ENCODE results near the gene DDI2. TPM values are rescaled to one million over a fixed set of nuclear protein-coding genes. Genes with fewer than 3 reads are reported as not detected.

DDI2 gene
- total and polyA plus RNA-seq, 4 experiments from 2014 or later, result 1.0 to 47.6 (median 25.7) TPM

GRCh38 chr1:15702722-15703550, 85.7 kb downstream of the DDI2 start:
- Histone ChIP-seq H3K27ac (ENCODE audit: low read depth, low read length) (no peak overlapping the region), H3K9me3 (ENCODE audit: control insufficient read depth in 1 of 2, low read length in 2 of 2) (no peaks in the 10 kb centered on the region), H3K4me1 (ENCODE audit: insufficient read depth, low read length) (peaks cover under 1% of the 10 kb centered on the region), H3K27me3 (ENCODE audit: insufficient read depth, low read length) (no peaks in the 10 kb centered on the region), H3K4me3 (ENCODE audit: low read length in 2 of 2) (no peak overlapping the region), H3K36me3 (ENCODE audit: insufficient read depth, low read length) (peaks cover 3% of the 10 kb centered on the region)
- Mint-ChIP-seq H3K36me3 (peaks cover 5 to 12% of the 10 kb centered on the region in 2 donors), H3K27me3 (no peaks in the 10 kb centered on the region), H3K9me3 (peaks cover 0 to 1% (median 0%) of the 10 kb centered on the region in 8 donors), H3K4me1 (peaks cover 8 to 34% (median 11%) of the 10 kb centered on the region in 4 donors), H3K4me3 (no peak overlapping the region), H3K27ac (no peak overlapping the region)
- intact Hi-C loops (cut with micrococcal nuclease), result no loop called here
- CTCF ChIA-PET (ENCODE audit: partially characterized antibody), result interaction anchor here (0.7 kb wide), 2 partner anchors 124 to 187 kb away, joined by 3 to 4 read pairs; no protein-coding TSS in a partner anchor
- POLR2A ChIA-PET (ENCODE audit: partially characterized antibody), result no interaction called here
- DNase-seq, result no peak

DNA sequence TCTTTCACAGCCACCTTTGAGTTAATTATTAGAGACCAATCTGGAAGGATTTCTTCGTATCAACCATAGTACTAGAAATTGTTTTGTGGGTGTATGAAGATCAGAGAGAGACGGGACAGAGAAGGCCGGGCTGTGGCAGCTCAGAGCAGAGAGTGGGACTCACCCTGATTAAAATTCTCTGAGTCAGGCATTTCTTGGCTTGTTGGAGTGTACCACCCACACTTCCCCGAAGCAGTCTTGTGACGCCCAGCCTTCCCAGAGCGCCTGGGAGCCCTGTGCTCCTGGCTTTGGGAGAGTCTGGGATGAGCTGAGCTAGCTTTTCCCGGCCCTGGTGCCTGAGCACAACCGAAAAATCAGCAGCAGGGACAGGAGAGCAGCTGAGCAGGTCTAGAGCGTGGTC, 86.3 kb downstream of the DDI2 start:
- Histone ChIP-seq H3K27me3 (ENCODE audit: insufficient read depth, low read length) (no peaks in the 10 kb centered on the region), H3K27ac (ENCODE audit: low read depth, low read length) (no peak overlapping the region), H3K9me3 (ENCODE audit: control insufficient read depth in 1 of 2, low read length in 2 of 2) (no peaks in the 10 kb centered on the region), H3K4me1 (ENCODE audit: insufficient read depth, low read length) (no peaks in the 10 kb centered on the region), H3K36me3 (ENCODE audit: insufficient read depth, low read length) (peaks cover 3% of the 10 kb centered on the region), H3K4me3 (ENCODE audit: low read length in 2 of 2) (no peak overlapping the region)
- Mint-ChIP-seq H3K27ac (peak overlapping the region in 1 of 7 donors; percentile 71), H3K27me3 (no peaks in the 10 kb centered on the region), H3K4me3 (no peak overlapping the region), H3K9me3 (peaks cover 0 to 1% (median 0%) of the 10 kb centered on the region in 8 donors), H3K36me3 (peaks cover 5 to 12% of the 10 kb centered on the region in 2 donors), H3K4me1 (peaks cover 6 to 30% (median 11%) of the 10 kb centered on the region in 4 donors)
- ChIA-PET POLR2A (ENCODE audit: partially characterized antibody) (no interaction called here), CTCF (ENCODE audit: partially characterized antibody) (interaction anchor here (0.6 kb wide), 1 partner anchor 8 kb away, joined by 3 read pairs; no protein-coding TSS in a partner anchor)
- no peak for DNase-seq
- intact Hi-C loops (cut with micrococcal nuclease), result no loop called here

- Mint-ChIP-seq H3K9me3 (peaks cover 0 to 1% (median 0%) of the 10 kb centered on the region in 8 donors), H3K27ac (peak overlapping the region in 1 of 7 donors; percentile 38), H3K27me3 (no peaks in the 10 kb centered on the region), H3K4me1 (peaks cover 8 to 36% (median 13%) of the 10 kb centered on the region in 4 donors), H3K4me3 (no peak overlapping the region), H3K36me3 (peaks cover 5 to 12% of the 10 kb centered on the region in 2 donors)
- Histone ChIP-seq H3K27ac (ENCODE audit: low read depth, low read length) (no peak overlapping the region), H3K27me3 (ENCODE audit: insufficient read depth, low read length) (no peaks in the 10 kb centered on the region), H3K4me1 (ENCODE audit: insufficient read depth, low read length) (no peaks in the 10 kb centered on the region), H3K9me3 (ENCODE audit: control insufficient read depth in 1 of 2, low read length in 2 of 2) (no peaks in the 10 kb centered on the region), H3K36me3 (ENCODE audit: insufficient read depth, low read length) (peaks cover 3% of the 10 kb centered on the region), H3K4me3 (ENCODE audit: low read length in 2 of 2) (no peak overlapping the region)
- DNase-seq, result no peak
- ChIA-PET CTCF (ENCODE audit: partially characterized antibody) (no interaction called here), POLR2A (ENCODE audit: partially characterized antibody) (interaction anchor here (0.6 kb wide), 1 partner anchor 9 kb away, joined by 3 read pairs; no protein-coding TSS in a partner anchor)
- intact Hi-C loops (cut with micrococcal nuclease), result no loop called here
These were observed 87.4 kb downstream of the DDI2 start for GRCh38 chr1:15704526-15705183.

GRCh38 chr1:15705184-15705566, 87.9 kb downstream of the DDI2 start:
- no peak for DNase-seq
- Mint-ChIP-seq H3K27ac (no peak overlapping the region), H3K4me3 (no peak overlapping the region), H3K4me1 (peaks cover 8 to 38% (median 13%) of the 10 kb centered on the region in 4 donors), H3K36me3 (peaks cover 5 to 12% of the 10 kb centered on the region in 2 donors), H3K27me3 (no peaks in the 10 kb centered on the region), H3K9me3 (peaks cover 0 to 1% (median 0%) of the 10 kb centered on the region in 8 donors)
- no peak overlapping the region for H3K27ac ChIP-seq (ENCODE audit: low read depth, low read length)
- CTCF ChIA-PET (ENCODE audit: partially characterized antibody), result no interaction called here
- H3K27me3 ChIP-seq (ENCODE audit: insufficient read depth, low read length), result no peaks in the 10 kb centered on the region
- no peak overlapping the region for H3K4me3 ChIP-seq (ENCODE audit: low read length in 2 of 2)
- H3K9me3 ChIP-seq (ENCODE audit: control insufficient read depth in 1 of 2, low read length in 2 of 2), result no peaks in the 10 kb centered on the region
- peaks cover 3% of the 10 kb centered on the region for H3K36me3 ChIP-seq (ENCODE audit: insufficient read depth, low read length)
- intact Hi-C loops (cut with micrococcal nuclease), result no loop called here
- POLR2A ChIA-PET (ENCODE audit: partially characterized antibody), result interaction anchor here (0.6 kb wide), 1 partner anchor 9 kb away, joined by 3 read pairs; no protein-coding TSS in a partner anchor
- no peaks in the 10 kb centered on the region for H3K4me1 ChIP-seq (ENCODE audit: insufficient read depth, low read length)

- Mint-ChIP-seq H3K27me3 (no peaks in the 10 kb centered on the region), H3K4me1 (peaks cover 6 to 32% (median 11%) of the 10 kb centered on the region in 4 donors), H3K27ac (peak overlapping the region in 2 of 7 donors; percentile 4 to 65), H3K4me3 (no peak overlapping the region), H3K9me3 (peaks cover 0 to 1% (median 0%) of the 10 kb centered on the region in 8 donors), H3K36me3 (peaks cover 5 to 12% of the 10 kb centered on the region in 2 donors)
- no peak overlapping the region for H3K4me3 ChIP-seq (ENCODE audit: low read length in 2 of 2)
- no peak overlapping the region for H3K27ac ChIP-seq (ENCODE audit: low read depth, low read length)
- H3K4me1 ChIP-seq (ENCODE audit: insufficient read depth, low read length), result no peaks in the 10 kb centered on the region
- H3K9me3 ChIP-seq (ENCODE audit: control insufficient read depth in 1 of 2, low read length in 2 of 2), result no peaks in the 10 kb centered on the region
- CTCF ChIA-PET (ENCODE audit: partially characterized antibody), result interaction anchor here (1.5 kb wide), 1 partner anchor 9 kb away, joined by 3 read pairs; no protein-coding TSS in a partner anchor
- H3K36me3 ChIP-seq (ENCODE audit: insufficient read depth, low read length), result peaks cover 3% of the 10 kb centered on the region
- POLR2A ChIA-PET (ENCODE audit: partially characterized antibody), result interaction anchor here (0.6 kb wide), 1 partner anchor 15 kb away, joined by 3 read pairs; no protein-coding TSS in a partner anchor
- intact Hi-C loops (cut with micrococcal nuclease), result no loop called here
- no peaks in the 10 kb centered on the region for H3K27me3 ChIP-seq (ENCODE audit: insufficient read depth, low read length)
- no peak for DNase-seq
These were observed 89.5 kb downstream of the DDI2 start for GRCh38 chr1:15706751-15707150.

- Histone ChIP-seq H3K9me3 (ENCODE audit: control insufficient read depth in 1 of 2, low read length in 2 of 2) (no peaks in the 10 kb centered on the region), H3K36me3 (ENCODE audit: insufficient read depth, low read length) (peaks cover 3% of the 10 kb centered on the region), H3K27ac (ENCODE audit: low read depth, low read length) (no peak overlapping the region), H3K27me3 (ENCODE audit: insufficient read depth, low read length) (no peaks in the 10 kb centered on the region), H3K4me1 (ENCODE audit: insufficient read depth, low read length) (no peaks in the 10 kb centered on the region), H3K4me3 (ENCODE audit: low read length in 2 of 2) (no peak overlapping the region)
- no peak overlapping the region for H3K4me3 Mint-ChIP-seq
- DNase-seq, result no peak
- no peak overlapping the region for H3K27ac Mint-ChIP-seq
- peaks cover 0 to 1% (median 0%) of the 10 kb centered on the region in 8 donors for H3K9me3 Mint-ChIP-seq
- ChIA-PET POLR2A (ENCODE audit: partially characterized antibody) (interaction anchor here (0.6 kb wide), 2 partner anchors 9 to 16 kb away, joined by 3 to 4 read pairs; no protein-coding TSS in a partner anchor), CTCF (ENCODE audit: partially characterized antibody) (interaction anchor here (1.5 kb wide), 1 partner anchor 10 kb away, joined by 3 read pairs; no protein-coding TSS in a partner anchor)
- H3K27me3 Mint-ChIP-seq, result no peaks in the 10 kb centered on the region
- intact Hi-C loops (cut with micrococcal nuclease), result no loop called here
- peaks cover 5 to 12% of the 10 kb centered on the region in 2 donors for H3K36me3 Mint-ChIP-seq
- H3K4me1 Mint-ChIP-seq, result peaks cover 6 to 32% (median 11%) of the 10 kb centered on the region in 4 donors
These were observed 90.1 kb downstream of the DDI2 start for GRCh38 chr1:15707239-15707925.

All from CD4-positive, alpha-beta memory T cell (primary cell).